Hepatocyte (in vitro differentiated cells): Measurements from ENCODE around the gene ATP23.

ENCODE experiments used
- CTCF ChIP-seq: fragments of 200-600 bp; sonication (generic); IDR thresholded peaks from 2 replicates; pipeline ENCODE4 v1.5.1; 2016; ENCODE audit warnings: antibody characterized with exemption, mild to moderate bottlenecking; ENCODE audit not compliant: poor library complexity
- EZH2 ChIP-seq: fragments of 200-600 bp; sonication (generic); IDR thresholded peaks from 2 replicates; pipeline ENCODE4 v1.6.1; 2016; ENCODE audit warnings: antibody characterized with exemption, mild to moderate bottlenecking, borderline replicate concordance
- EZH2phosphoT487 ChIP-seq: fragments of 200-600 bp; sonication (generic); IDR thresholded peaks from one replicate; pipeline ENCODE4 v1.6.1; 2018; ENCODE audit warnings: antibody characterized with exemption, mild to moderate bottlenecking, low read depth, moderate library complexity; ENCODE audit not compliant: unreplicated experiment, severe bottlenecking

- TF ChIP-seq CTCF (no peak), EZH2 (no peak), EZH2phosphoT487 (no peak)
Measured at GRCh38 chr12:57893431-57894353, 47.7 kb upstream of the ATP23 start.
